GM12878 (cell line): Measurements from ENCODE around the gene LGALS1. TPM values are rescaled to one million over a fixed set of nuclear protein-coding genes. Genes with fewer than 3 reads are reported as not detected.

Experiments
- EGR1 ChIP-seq, 2 experiments: IDR thresholded peaks; 1 replicate in 1 of 2; 2 replicates in 1 of 2; pipeline ENCODE4 v1.6.1; 2011 to 2012; ENCODE audit warnings: low read depth in 2 of 2, low read length in 2 of 2, borderline replicate concordance in 1 of 2, mild to moderate bottlenecking in 1 of 2, moderate library complexity in 1 of 2
- JUND ChIP-seq: IDR thresholded peaks from 2 replicates; pipeline ENCODE4 v1.6.1; 2012; ENCODE audit warnings: low read depth, mild to moderate bottlenecking, low read length, improper control_type of control experiment, moderate library complexity
- MTA2 ChIP-seq: fragments of 450-650 bp; IDR thresholded peaks from 2 replicates; pipeline ENCODE4 v1.6.1; 2016; ENCODE audit warnings: low read depth, mild to moderate bottlenecking, moderate library complexity
- NFXL1 ChIP-seq: fragments of 450-650 bp; IDR thresholded peaks from 2 replicates; pipeline ENCODE4 v1.6.1; 2017; ENCODE audit warnings: antibody characterized with exemption, mild to moderate bottlenecking, borderline replicate concordance
- NFYB ChIP-seq: IDR thresholded peaks from 2 replicates; pipeline ENCODE4 v1.6.1; 2011; ENCODE audit warnings: low read depth, mild to moderate bottlenecking, low read length, improper control_type of control experiment, moderate library complexity; ENCODE audit not compliant: insufficient read depth
- NR2F1 ChIP-seq: fragments of 450-650 bp; conservative IDR thresholded peaks from 2 replicates; pipeline ENCODE4 v1.6.1; 2017; ENCODE audit warnings: mild to moderate bottlenecking
- PAX5 ChIP-seq: IDR thresholded peaks from 2 replicates; pipeline ENCODE4 v1.6.1; 2011; ENCODE audit warnings: low read depth, low read length, borderline replicate concordance
- POLR2A ChIP-seq: IDR thresholded peaks from 2 replicates; pipeline ENCODE4 v1.6.1; 2011; ENCODE audit warnings: low read depth, mild to moderate bottlenecking, low read length
- RB1 ChIP-seq: fragments of 450-650 bp; formaldehyde crosslinking; IDR thresholded peaks from 2 replicates; pipeline ENCODE4 v1.6.1; 2017; ENCODE audit warnings: mild to moderate bottlenecking, borderline replicate concordance
- RCOR1 ChIP-seq: conservative IDR thresholded peaks from 2 replicates; pipeline ENCODE4 v1.6.1; 2012; ENCODE audit warnings: low read depth, low read length, improper control_type of control experiment
- SMAD1 ChIP-seq: fragments of 450-650 bp; IDR thresholded peaks from 2 replicates; pipeline ENCODE4 v1.6.1; 2018; ENCODE audit warnings: mild to moderate bottlenecking, low read depth; ENCODE audit not compliant: partially characterized antibody
- SMC3 ChIP-seq: IDR thresholded peaks from 2 replicates; pipeline ENCODE4 v1.6.1; 2011; ENCODE audit warnings: low read length, improper control_type of control experiment, borderline replicate concordance
- SREBF2 ChIP-seq: IDR thresholded peaks from 2 replicates; pipeline ENCODE4 v1.6.1; 2012; ENCODE audit warnings: mild to moderate bottlenecking, low read length
- TBL1XR1 ChIP-seq: IDR thresholded peaks from 2 replicates; pipeline ENCODE4 v1.6.1; 2012; ENCODE audit warnings: low read depth, low read length, improper control_type of control experiment
- ZBED1 ChIP-seq: IDR thresholded peaks from 2 replicates; pipeline ENCODE4 v1.6.1; 2016; ENCODE audit warnings: borderline replicate concordance
- ZNF217 ChIP-seq: fragments of 450-650 bp; IDR thresholded peaks from 2 replicates; pipeline ENCODE4 v1.6.1; 2017; ENCODE audit warnings: antibody characterized with exemption, mild to moderate bottlenecking
- polyA plus RNA-seq, 11 experiments: library from polyadenylated mRNA; depleted of rRNA in 4 of 11; unstranded in 6 of 11; stranded (reverse) in 5 of 11; fragments of >200 nt; fragmentation: Nextera tagmentation in 4 of 11; fragmentation: Illumina TruSeq in 1 of 11; extraction: Ambion mirVana in 4 of 11; extraction: Trizol in 1 of 11; gene quantifications; 1 replicate in 1 of 11; 2 replicates in 10 of 11; pipeline versions ENCODE4 v1.2.1 to v1.2.3, GENCODE V29; 2011 to 2016; ENCODE audit warnings: inconsistent platforms in 2 of 11, missing spikeins in 2 of 11, low read depth in 1 of 11
- total RNA-seq, 4 experiments: library from RNA; depleted of rRNA in 3 of 4; stranded (reverse); fragments of >200 nt in 3 of 4; fragmentation: Illumina TruSeq in 1 of 4; extraction: Trizol in 1 of 4; gene quantifications; 2 replicates each; pipeline versions ENCODE4 v1.2.1 to v1.2.3, GENCODE V29; 2013 to 2021
- TF ChIP-seq, protein P1 (sequence below): fragments of 450-650 bp; IDR thresholded peaks from 2 replicates; pipeline ENCODE4 v1.6.1; 2017; ENCODE audit warnings: low read depth, mild to moderate bottlenecking, moderate library complexity
- TF ChIP-seq, protein P2 (sequence below): IDR thresholded peaks from 2 replicates; pipeline ENCODE4 v1.6.1; 2011; ENCODE audit warnings: borderline replicate concordance, low read depth, mild to moderate bottlenecking, moderate library complexity, low read length; ENCODE audit not compliant: insufficient read depth, poor library complexity, severe bottlenecking
- TF ChIP-seq, protein P3 (sequence below): IDR thresholded peaks from 2 replicates; pipeline ENCODE4 v1.6.1; 2011; ENCODE audit warnings: low read depth, low read length, improper control_type of control experiment, borderline replicate concordance
- TF ChIP-seq, protein P4 (sequence below): fragments of 450-650 bp; IDR thresholded peaks from 2 replicates; pipeline ENCODE4 v1.6.1; 2017; ENCODE audit warnings: mild to moderate bottlenecking, low read depth, inconsistent platforms; ENCODE audit not compliant: poor library complexity, severe bottlenecking
- TF ChIP-seq, protein P5 (sequence below): IDR thresholded peaks from 2 replicates; pipeline ENCODE4 v1.6.1; 2011; ENCODE audit warnings: low read depth, mild to moderate bottlenecking, low read length, moderate library complexity, borderline replicate concordance; ENCODE audit errors: extremely low read depth
- TF ChIP-seq, protein P6 (sequence below): IDR thresholded peaks from 2 replicates; pipeline ENCODE4 v1.6.1; 2012; ENCODE audit warnings: low read length, inconsistent platforms

LGALS1 gene
- total and polyA plus RNA-seq, 10 of the 15 experiments (the other 5 are each of a cell fraction or from before 2014, with no cell fraction given), result 312 to 1,889 (median 706) TPM

DNA sequence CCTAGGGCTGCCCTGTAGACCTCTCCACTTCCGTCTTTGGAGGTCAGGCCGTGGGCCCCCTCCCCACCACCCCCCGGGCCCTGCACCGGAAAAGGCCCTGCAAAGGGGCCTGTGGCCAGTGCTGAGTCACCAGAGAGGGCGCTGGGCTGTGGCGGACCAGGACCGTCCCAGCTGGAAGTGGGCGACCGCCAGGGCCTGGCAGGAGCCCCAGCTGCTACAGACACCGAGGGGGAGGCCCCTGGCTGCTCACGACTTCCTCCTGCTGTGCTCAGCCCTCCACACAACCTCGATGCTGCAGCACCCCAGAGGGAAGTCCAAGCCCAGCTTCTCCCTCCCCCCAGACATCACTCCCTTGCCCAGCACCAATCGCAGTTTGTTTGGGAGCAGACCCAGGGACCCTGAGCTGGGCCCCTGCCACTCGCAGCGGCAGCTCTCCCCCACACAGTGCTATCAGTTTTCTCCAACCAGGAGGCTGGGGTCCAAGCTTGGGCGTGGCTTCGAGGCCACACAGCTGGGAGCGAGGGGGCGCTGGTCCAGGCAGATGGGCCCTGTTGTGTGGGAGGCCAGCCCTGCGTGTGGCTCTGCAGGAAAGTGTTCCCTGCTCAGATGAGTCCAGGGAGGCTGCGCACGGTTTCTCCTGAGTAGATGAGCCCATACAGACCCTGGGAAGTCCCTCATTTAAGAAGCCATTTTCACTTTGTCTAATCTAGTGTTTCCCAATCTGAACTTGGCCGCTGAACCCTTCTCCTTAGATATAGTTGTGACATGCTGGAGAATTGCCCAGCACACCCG lies 41.6 kb upstream of the LGALS1 start (continued):
- TF ChIP-seq NFYB (no peak), ZBED1 (peak; percentile 49; the same call in 1 of the 2 replicates), NFXL1 (no peak), MTA2 (no peak), NR2F1 (peak; percentile 18), SMC3 (no peak), SREBF2 (no peak), ZNF217 (peak; percentile 17; the same call in 1 of the 2 replicates), PAX5 (peak; percentile 73; the same call in 1 of the 2 replicates), RCOR1 (no peak), EGR1 (IDR thresholded peaks at IDR 0.05; ENCODE audit: borderline replicate concordance in 1 of 2, low read depth in 2 of 2, low read length in 2 of 2) (peak in 1 of 2 experiments; percentile 59; a peak in 1 of 3 replicates), RB1 (no peak), TBL1XR1 (0 out of 2 replicates have a peak, but pooled peaks have one; percentile 33), JUND (0 out of 2 replicates have a peak, but pooled peaks have one; percentile 23), POLR2A (peak; percentile 82), SMAD1 (no peak)
- TF ChIP-seq, protein P1, sequence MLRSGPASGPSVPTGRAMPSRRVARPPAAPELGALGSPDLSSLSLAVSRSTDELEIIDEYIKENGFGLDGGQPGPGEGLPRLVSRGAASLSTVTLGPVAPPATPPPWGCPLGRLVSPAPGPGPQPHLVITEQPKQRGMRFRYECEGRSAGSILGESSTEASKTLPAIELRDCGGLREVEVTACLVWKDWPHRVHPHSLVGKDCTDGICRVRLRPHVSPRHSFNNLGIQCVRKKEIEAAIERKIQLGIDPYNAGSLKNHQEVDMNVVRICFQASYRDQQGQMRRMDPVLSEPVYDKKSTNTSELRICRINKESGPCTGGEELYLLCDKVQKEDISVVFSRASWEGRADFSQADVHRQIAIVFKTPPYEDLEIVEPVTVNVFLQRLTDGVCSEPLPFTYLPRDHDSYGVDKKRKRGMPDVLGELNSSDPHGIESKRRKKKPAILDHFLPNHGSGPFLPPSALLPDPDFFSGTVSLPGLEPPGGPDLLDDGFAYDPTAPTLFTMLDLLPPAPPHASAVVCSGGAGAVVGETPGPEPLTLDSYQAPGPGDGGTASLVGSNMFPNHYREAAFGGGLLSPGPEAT, result peak; percentile 76; the same call in 1 of the 2 replicates
- TF ChIP-seq, protein P2, sequence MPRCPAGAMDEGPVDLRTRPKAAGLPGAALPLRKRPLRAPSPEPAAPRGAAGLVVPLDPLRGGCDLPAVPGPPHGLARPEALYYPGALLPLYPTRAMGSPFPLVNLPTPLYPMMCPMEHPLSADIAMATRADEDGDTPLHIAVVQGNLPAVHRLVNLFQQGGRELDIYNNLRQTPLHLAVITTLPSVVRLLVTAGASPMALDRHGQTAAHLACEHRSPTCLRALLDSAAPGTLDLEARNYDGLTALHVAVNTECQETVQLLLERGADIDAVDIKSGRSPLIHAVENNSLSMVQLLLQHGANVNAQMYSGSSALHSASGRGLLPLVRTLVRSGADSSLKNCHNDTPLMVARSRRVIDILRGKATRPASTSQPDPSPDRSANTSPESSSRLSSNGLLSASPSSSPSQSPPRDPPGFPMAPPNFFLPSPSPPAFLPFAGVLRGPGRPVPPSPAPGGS, result peak; percentile 70
- TF ChIP-seq, protein P3, sequence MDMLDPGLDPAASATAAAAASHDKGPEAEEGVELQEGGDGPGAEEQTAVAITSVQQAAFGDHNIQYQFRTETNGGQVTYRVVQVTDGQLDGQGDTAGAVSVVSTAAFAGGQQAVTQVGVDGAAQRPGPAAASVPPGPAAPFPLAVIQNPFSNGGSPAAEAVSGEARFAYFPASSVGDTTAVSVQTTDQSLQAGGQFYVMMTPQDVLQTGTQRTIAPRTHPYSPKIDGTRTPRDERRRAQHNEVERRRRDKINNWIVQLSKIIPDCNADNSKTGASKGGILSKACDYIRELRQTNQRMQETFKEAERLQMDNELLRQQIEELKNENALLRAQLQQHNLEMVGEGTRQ, result no peak
- TF ChIP-seq, protein P4, sequence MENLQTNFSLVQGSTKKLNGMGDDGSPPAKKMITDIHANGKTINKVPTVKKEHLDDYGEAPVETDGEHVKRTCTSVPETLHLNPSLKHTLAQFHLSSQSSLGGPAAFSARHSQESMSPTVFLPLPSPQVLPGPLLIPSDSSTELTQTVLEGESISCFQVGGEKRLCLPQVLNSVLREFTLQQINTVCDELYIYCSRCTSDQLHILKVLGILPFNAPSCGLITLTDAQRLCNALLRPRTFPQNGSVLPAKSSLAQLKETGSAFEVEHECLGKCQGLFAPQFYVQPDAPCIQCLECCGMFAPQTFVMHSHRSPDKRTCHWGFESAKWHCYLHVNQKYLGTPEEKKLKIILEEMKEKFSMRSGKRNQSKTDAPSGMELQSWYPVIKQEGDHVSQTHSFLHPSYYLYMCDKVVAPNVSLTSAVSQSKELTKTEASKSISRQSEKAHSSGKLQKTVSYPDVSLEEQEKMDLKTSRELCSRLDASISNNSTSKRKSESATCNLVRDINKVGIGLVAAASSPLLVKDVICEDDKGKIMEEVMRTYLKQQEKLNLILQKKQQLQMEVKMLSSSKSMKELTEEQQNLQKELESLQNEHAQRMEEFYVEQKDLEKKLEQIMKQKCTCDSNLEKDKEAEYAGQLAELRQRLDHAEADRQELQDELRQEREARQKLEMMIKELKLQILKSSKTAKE, result no peak
- TF ChIP-seq, protein P5, sequence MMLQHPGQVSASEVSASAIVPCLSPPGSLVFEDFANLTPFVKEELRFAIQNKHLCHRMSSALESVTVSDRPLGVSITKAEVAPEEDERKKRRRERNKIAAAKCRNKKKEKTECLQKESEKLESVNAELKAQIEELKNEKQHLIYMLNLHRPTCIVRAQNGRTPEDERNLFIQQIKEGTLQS, result no peak
- TF ChIP-seq, protein P6, sequence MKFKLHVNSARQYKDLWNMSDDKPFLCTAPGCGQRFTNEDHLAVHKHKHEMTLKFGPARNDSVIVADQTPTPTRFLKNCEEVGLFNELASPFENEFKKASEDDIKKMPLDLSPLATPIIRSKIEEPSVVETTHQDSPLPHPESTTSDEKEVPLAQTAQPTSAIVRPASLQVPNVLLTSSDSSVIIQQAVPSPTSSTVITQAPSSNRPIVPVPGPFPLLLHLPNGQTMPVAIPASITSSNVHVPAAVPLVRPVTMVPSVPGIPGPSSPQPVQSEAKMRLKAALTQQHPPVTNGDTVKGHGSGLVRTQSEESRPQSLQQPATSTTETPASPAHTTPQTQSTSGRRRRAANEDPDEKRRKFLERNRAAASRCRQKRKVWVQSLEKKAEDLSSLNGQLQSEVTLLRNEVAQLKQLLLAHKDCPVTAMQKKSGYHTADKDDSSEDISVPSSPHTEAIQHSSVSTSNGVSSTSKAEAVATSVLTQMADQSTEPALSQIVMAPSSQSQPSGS, result no peak
